A549 (cell line): Measurements from ENCODE around the gene GABBR2. TPM values are rescaled to one million over a fixed set of nuclear protein-coding genes. Genes with fewer than 3 reads are reported as not detected.
A peak's percentile ranks its signal among the peaks of the same experiment; 100 is the strongest.

Experiments used
- ATAC-seq, 2 experiments: fragments of 200-7000 bp in 1 of 2; fragments of >200 bp in 1 of 2; cut with Nextera tagmentation in 1 of 2; cut with Tn5 transposase in 1 of 2; 3 replicates each; pipeline versions ENCODE4 v1.8.0 to v1.9.1; 2018 to 2020; ENCODE audit warnings: mild to moderate bottlenecking in 1 of 2, moderate library complexity in 1 of 2
- CTCF ChIA-PET: fragments of 300-600 bp; sonication (Branson Sonifier 250); formaldehyde crosslinking; extraction: SDS; loops from one replicate; lab custom pipeline; 2021; ENCODE audit warnings: antibody characterized with exemption, inconsistent platforms; lab: Yijun Ruan, JAX
- POLR2A ChIA-PET: fragments of 350-600 bp; formaldehyde crosslinking; extraction: SDS; loops from one replicate; lab custom pipeline; 2021; ENCODE audit warnings: antibody characterized with exemption, inconsistent platforms; lab: Yijun Ruan, JAX
- DNase-seq, 2 experiments: peaks; one replicate each; pipeline versions ENCODE4 v3.0.0 to v3.0.0-alpha.2; 2011 to 2016; ENCODE audit warnings: low read depth in 1 of 2, low spot score in 1 of 2
- FAIRE-seq: peaks from 2 replicates; lab custom pipeline; 2011; peaks lifted over from hg19 to GRCh38; lab: Jason Lieb, UNC
- H3K27ac ChIP-seq, 2 experiments: fragments of >200 bp; sonication (Bioruptor Twin); formaldehyde crosslinking; 3 replicates each; pipeline ENCODE4 v1.5.1; 2016 to 2017
- H3K4me1 ChIP-seq: fragments of >200 bp; sonication (Bioruptor Twin); formaldehyde crosslinking; 3 replicates; pipeline ENCODE4 v1.6.1; 2016
- H3K4me2 ChIP-seq: fragments of >200 bp; sonication (Bioruptor Twin); formaldehyde crosslinking; 3 replicates; pipeline ENCODE4 v1.6.1; 2016
- H3K4me3 ChIP-seq: fragments of >200 bp; sonication (Bioruptor Twin); formaldehyde crosslinking; 3 replicates; pipeline ENCODE4 v1.5.1; 2016
- H3K9me3 ChIP-seq: fragments of >200 bp; sonication (Bioruptor Twin); formaldehyde crosslinking; 3 replicates; pipeline ENCODE4 v1.6.1; 2016
- CHD2 ChIP-seq: fragments of 150-350 bp; IDR thresholded peaks from 2 replicates; pipeline ENCODE4 v1.6.1; 2014; ENCODE audit warnings: low read length; ENCODE audit not compliant: partially characterized antibody
- KDM5A ChIP-seq: fragments of 200-600 bp; sonication (generic); IDR thresholded peaks from 2 replicates; pipeline ENCODE4 v1.6.1; 2016; ENCODE audit warnings: antibody characterized with exemption, mild to moderate bottlenecking
- NR3C1 ChIP-seq: fragments of >200 bp; sonication (Bioruptor Twin); formaldehyde crosslinking; IDR thresholded peaks from 3 replicates; pipeline ENCODE4 v1.6.1; 2017
- RAD21 ChIP-seq, 2 experiments: fragments of >200 bp in 1 of 2; sonication (Bioruptor Twin) in 1 of 2; formaldehyde crosslinking in 1 of 2; IDR thresholded peaks in 1 of 2; conservative IDR thresholded peaks in 1 of 2; 2 replicates in 1 of 2; 3 replicates in 1 of 2; pipeline ENCODE4 v1.6.1; 2012 to 2018; ENCODE audit warnings: inconsistent platforms in 1 of 2
- RCOR1 ChIP-seq: fragments of 150-350 bp; IDR thresholded peaks from 2 replicates; pipeline ENCODE4 v1.6.1; 2014; ENCODE audit warnings: antibody characterized with exemption, low read length, low read depth
- WGBS: methylation state at CpG from one replicate; pipeline ENCODE4 v1.1.6; 2017; ENCODE audit errors: missing lambda C conversion rate; 5-methylcytosine and 5-hydroxymethylcytosine counted together
- polyA plus RNA-seq, 4 experiments: library from polyadenylated mRNA; depleted of rRNA in 3 of 4; stranded (reverse); fragments of >200 nt; fragmentation: RNase III in 1 of 4; extraction: RNeasy Plus Mini Kit Qiagen cat#74134 plus additional on column Dnase treatment in 1 of 4; gene quantifications; 2 replicates in 3 of 4; 3 replicates in 1 of 4; pipeline ENCODE4 v1.2.3, GENCODE V29; 2011 to 2017

The GABBR2 gene
- polyA plus RNA-seq, 2 of the 4 experiments (the other 2 are of a cell fraction): 0.08 to 0.57 TPM

- no peak for DNase-seq
Measured at GRCh38 chr9:98241357-98242300, 467.1 kb downstream of the GABBR2 start.

DNA sequence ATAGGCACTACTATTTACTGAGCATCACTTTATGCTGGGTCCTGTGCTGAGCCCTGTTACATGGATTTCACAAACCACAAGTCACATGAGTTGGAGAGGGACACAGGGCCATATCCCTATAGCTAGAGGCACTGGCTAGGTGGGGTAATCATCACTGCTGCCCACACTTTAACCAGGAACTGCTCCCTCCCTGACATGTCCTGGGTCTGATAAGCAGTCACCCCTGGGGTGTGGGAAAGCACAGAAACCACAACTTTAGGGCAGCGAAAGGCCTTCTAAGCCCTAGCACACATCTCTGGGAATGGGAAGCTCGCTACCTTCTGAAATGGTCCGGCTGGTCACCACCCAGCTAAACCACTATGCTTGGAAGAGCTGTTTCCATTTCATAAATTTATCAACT is 468.3 kb downstream of the GABBR2 start:
- no peak overlapping the region for H3K27ac ChIP-seq
- DNase-seq (no peak), FAIRE-seq (no peak), ATAC-seq (no peak)
- H3K4me2 ChIP-seq: no peak overlapping the region
- peaks cover 12% of the 10 kb centered on the region; the same call in 2 of the 3 replicates for H3K4me1 ChIP-seq
- ChIA-PET POLR2A (no interaction called here), CTCF (interaction anchor here (0.9 to 10.2 kb wide), 5 partner anchors 15 to 317 kb away, joined by 3 to 62 read pairs (median 4); partner anchors contain the start of gene TBC1D2)
- WGBS: 98% methylated on average over 3 of the region's 3 CpGs
- H3K4me3 ChIP-seq: no peak overlapping the region
- H3K9me3 ChIP-seq: no peaks in the 10 kb centered on the region
- TF ChIP-seq CHD2: no peak
- TF ChIP-seq RCOR1: no peak

More at GRCh38 chr9:98241357-98242300, 467.1 kb downstream of the GABBR2 start:
- ATAC-seq (peak; percentile 56 to 86; a peak in 3 of 6 replicates), FAIRE-seq (no peak)
- WGBS: 58% methylated on average over 7 of the region's 8 CpGs
- peaks cover 21% of the 10 kb centered on the region for H3K4me1 ChIP-seq
- no peak overlapping the region for H3K4me3 ChIP-seq
- TF ChIP-seq NR3C1 (no peak), RAD21 (conservative IDR thresholded peaks at IDR 0.05 in 1 of 2, IDR thresholded peaks at IDR 0.05 in 1 of 2) (0 out of 5 replicates have a peak, but pooled peaks of 1 of the 2 experiments have one; percentile 6), KDM5A (no peak)
- POLR2A ChIA-PET: no interaction called here
- CTCF ChIA-PET: interaction anchor here (0.6 to 10.2 kb wide), 12 partner anchors 8 to 318 kb away, joined by 3 to 62 read pairs (median 4); partner anchors contain the start of gene TBC1D2
- H3K27ac ChIP-seq: no peak overlapping the region
- H3K9me3 ChIP-seq: no peaks in the 10 kb centered on the region
- no peak overlapping the region for H3K4me2 ChIP-seq

Other genes starting within 250 kb of the GABBR2 start
- 15.2 and 17.7 TPM in 2 replicates for gene ANKS6, start 87.6 kb upstream of the GABBR2 start, polyA plus RNA-seq (2011; rRNA removed)
- 14.4 to 16.3 TPM (median 14.7 TPM) in 3 replicates for gene ANKS6, start 87.6 kb upstream of the GABBR2 start, polyA plus RNA-seq (2017; fragmentation: RNase III; extraction: RNeasy Plus Mini Kit Qiagen cat#74134 plus additional on column Dnase treatment)
- 7.3 and 7.7 TPM in 2 replicates for gene GALNT12, start 98.7 kb upstream of the GABBR2 start, polyA plus RNA-seq (2011; rRNA removed)
- gene GALNT12, start 98.7 kb upstream of the GABBR2 start, polyA plus RNA-seq (2017; fragmentation: RNase III; extraction: RNeasy Plus Mini Kit Qiagen cat#74134 plus additional on column Dnase treatment): 2.6 to 3.2 TPM (median 3.0 TPM) in 3 replicates
- 0.08 and 0.09 TPM in 2 replicates for gene COL15A1, start 235.0 kb upstream of the GABBR2 start, polyA plus RNA-seq (2011; rRNA removed)
- 0.09 to 0.15 TPM (median 0.12 TPM) in 3 replicates for gene COL15A1, start 235.0 kb upstream of the GABBR2 start, polyA plus RNA-seq (2017; fragmentation: RNase III; extraction: RNeasy Plus Mini Kit Qiagen cat#74134 plus additional on column Dnase treatment)